ENCODE results near the gene ACOT12.
"Not testable (repeated sequence)": the region's sequence is repeated elsewhere in the genome, so short reads cannot be mapped to it uniquely, and the experiment has no call there.

Gene ACOT12

DNA sequence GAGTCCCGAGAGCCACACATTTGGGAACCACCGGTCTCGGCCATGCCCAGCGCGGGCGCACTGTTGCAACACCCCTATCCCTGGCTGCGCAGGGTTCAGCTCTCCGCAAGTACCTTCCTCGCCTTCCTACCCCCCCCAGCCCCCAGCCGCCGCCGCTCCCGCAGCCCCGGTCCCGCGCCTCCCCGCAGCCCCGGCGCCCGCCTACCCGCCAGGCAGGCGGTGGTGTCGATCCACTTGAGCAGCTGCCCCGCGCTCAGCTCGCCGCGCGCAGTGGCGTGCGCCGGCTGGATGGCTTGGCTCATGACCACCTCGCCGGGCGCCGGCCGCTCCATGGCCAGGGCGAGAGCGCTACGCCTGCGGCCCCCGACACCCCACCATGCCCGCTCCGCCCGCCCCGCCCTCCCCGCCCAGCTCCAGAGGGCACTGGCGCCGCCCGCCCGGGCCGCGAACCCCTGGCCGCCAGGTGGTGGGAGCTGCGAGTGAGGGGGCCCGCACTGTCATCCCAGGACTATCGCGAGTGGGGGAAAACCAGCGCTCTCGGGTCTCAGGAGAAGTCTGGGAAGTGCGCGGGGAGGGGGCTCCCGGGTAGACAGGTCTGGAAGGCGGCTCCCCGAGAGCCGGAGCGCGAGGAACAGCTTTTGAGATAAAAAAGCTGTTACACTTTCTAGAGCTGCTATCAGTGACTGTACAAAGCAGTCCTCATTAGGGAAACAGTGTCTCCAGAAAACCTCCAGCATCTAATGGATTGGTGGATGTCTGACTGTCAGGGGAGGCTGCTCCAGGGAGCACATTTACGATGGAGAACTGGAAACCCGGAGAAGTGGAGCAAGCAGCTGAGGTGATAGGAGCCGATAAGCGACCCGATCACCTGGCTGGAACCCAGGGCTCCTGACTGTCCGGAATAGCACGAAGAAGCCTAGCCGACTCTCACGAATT lies at the start of gene ACOT12:
TSS of gene ACOT12 (minus strand) at position 352 of the 936 bp plus-strand sequence. CDS start at position 332, 20 bp downstream.
- no peak for DNase-seq

DNA sequence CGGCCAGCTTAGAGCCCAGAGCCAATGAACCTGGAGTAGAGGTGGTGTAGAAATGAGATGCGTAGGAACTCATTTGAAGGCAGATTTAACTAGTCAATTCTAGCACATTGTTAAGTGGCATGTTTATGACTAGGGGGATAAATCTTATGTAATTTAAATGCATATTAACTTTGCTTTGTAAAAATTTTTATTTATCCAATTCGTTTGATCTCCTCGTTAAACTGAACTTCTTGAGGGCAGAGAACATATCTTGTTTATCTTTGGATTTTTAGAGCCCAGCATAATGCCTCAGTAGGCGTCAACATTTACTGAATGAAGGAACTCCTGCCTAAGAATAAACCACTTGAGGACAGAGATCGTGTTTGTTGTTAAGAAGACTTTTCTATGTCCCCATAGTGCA lies 41.1 kb upstream of the ACOT12 start:
- no peak for DNase-seq

DNA sequence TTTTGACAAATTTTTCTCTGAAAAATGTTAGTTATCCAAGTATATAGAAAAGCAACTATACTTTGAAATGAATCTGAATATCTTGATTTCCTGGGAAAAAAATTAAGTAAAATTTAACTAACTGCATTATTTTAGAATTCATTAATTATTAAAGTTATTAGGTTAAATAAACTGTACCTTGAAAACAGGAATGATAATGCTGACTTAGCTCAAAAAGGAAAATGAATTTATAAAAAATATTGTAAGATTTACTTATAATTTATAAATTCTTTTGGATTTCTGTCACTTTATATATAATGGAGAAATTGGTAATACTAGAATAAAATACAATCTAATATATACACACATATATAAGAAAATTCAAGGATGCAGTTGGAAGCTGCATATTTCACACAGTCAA lies 36.1 kb upstream of the ACOT12 start:
- no peak for DNase-seq

DNA sequence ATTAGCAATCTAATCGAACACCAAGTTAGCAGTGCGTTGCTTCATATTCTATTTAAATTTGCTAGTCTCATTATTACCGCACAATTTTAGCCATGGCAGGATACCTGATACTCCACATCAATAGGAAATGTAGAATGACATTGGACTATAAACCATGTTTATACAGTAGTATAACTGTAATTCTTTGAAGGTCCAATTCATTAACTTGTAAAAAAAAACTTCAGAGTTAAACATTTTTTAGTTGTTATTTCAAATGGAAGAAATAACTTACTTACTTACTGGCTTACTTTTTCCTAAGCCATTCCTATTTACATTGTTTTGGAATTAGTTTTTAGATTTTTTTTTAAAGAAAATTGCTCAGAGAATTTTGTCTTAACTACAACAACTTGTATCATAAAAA lies 35.4 kb upstream of the ACOT12 start:
- DNase-seq, result no peak

DNA sequence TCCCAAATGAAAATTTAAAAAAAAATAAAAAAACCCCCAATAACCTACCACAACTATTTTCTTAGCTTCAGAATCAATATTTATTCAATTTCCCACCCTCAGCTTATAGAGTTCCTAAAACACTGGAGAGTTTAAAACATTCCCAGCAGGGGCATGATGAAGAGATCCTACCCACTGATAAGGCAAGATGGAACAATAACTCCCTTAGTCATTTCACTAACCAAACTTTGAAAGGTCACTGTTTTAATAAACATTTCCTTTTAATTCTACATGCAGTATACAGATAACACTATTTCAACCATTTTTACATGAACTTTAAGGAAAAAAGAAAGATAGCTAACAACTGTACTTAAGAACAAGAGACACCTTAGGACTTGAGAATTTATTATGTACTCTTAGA lies 34.9 kb upstream of the ACOT12 start:
- no peak for DNase-seq

DNA sequence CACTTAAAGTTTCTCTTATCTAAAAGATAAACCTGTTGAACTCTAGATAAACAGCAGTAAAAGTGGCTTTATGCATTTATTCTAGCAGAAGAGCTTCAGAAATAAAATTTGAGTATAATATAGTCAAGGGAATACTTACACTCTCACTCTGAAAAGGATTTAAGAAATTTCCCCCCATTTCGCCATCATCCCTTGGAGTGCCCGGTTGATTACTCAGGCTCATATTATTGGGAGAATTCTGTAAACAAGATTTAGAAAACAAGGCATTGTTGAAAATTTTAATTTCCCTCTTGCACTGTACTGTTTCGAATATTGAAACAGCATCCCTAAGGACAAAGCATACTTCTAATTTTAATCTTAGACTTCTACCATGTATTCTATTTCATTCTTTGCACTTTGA lies 34.5 kb upstream of the ACOT12 start:
- DNase-seq, result no peak

DNA sequence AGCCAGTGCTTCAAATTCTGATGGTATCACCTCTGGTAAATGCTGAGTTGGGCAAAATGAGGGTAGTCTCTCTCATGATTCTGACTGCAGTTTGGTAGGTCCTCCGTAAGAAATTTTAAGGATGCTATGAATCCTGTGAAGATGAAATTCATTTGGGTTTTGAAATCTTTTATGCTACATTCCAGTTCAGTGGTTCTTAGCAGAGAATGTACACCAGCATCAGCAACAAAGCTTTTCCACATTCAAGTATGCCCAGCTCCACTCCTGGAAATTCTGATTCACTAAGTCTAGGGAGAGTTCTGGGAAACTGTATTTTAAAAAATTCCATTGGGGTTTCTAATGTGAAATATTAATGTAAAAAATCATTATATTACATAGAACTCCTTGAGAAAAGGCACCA lies 33.6 kb upstream of the ACOT12 start:
- no peak for DNase-seq

DNA sequence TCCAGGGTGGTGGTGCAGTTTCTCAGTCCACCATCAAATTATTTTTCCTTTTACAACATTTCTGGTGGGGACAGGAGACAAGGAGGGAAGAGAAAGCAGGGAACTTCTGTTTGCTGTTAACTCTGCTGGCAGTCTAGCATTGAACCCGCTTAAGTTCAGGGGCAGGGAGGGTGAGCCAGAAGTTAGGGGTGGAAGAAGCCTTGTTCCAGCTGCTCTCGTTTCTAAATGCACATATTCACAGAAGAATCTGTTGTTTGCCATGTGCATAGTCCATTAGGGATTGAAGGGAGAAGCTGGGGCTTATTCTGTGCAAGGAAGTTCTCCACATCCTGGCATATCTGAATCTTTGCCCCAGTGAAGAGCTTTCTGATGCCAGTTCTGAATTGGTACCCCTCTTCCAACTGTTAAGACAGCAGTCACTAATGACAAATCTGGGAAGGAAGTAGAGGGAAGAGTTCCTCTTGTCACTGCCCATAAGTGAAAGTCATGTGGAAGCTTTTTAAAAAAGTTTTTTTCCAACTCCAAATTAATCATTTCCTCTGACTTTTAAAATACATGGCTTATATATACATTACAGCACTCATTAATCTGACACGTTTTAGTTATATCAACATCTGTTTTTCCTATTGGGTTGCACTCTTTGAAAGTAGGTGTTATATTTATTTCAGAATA lies 32.6 kb upstream of the ACOT12 start:
- no peak for DNase-seq

DNA sequence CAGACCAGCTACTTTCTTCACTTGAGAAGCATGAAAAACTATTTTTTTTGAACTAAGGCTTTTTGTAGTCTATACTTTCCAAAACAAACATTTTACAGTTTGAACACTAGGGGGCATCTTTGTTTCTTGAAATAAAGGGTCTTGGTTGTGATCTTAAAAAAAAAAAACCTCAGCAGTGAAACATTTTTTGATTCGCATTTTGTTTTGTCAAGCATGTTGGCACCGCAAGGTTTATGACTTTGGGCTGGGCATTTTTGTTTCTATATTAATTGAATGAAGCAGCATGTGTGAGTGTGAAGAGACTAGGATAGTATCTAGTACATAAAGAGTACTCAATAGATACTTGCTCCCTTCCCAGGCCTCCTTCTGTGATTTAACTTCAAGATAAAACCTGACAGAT lies 31.6 kb upstream of the ACOT12 start:
- DNase-seq, result peak; percentile 45 to 63

DNA sequence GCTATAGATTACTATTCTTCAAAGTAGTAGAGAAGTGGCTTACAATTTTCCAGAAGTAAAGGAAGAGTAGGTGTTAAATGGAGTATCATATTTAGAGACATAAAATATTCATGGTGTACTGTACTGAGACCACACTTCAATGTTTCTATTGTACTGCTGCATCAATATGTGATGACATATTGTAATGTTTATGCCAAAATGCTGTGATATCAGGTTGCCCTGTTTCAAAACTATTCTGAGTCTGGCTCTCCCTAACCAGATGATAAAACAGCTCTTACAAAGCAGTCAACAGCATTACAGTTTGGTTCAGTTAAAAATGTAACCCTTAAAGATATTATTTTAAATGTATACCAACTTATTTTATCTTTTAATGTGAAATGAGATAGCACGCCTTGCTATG lies 30.8 kb upstream of the ACOT12 start:
- DNase-seq, result no peak

DNA sequence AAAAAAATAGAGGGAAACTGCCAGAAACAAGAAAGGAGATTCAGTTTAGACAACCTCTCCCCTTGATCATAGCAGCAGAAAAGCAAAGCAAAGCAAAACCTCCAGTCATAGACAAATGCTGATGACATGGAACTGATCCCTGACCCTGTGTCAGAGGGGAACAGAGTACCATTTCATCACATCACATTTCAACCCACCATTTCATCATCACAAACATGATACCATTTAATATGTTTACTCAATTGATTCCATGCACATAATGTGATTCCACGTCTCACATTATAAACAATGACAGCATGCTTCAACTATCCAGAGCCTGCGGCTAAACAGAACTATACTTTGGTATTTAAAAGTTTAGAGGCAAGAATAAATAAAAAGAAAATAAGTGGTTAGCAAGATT lies 28.7 kb upstream of the ACOT12 start:
- DNase-seq, result no peak

DNA sequence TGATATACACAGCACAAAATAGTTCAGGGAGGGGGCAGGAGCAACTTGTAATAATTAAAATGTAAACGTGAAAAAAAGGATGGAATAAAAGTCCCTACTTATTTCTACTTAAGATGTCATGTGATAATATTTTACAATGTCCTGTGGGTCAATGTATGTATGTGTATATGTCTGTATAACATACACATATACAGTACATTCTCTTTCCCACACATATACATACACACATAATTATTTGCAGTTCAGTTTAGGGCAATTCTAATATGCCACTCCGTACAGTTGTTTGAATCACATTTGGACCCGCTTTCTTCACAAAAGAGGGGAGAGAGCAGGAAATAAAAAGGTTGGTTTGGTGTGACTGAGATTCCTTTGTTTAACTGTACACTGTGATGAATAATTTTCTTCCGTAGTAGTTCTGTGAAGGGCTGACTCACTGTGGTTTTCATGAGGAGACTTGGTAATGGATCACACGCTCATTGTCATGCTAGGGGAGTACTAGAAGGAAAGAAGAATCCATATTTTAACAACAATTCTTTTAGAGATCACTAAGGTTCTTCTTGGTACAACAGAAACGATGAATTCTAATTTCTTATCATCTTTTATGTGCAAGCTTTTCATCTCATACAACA lies 26.2 kb upstream of the ACOT12 start:
- peak; percentile 50 to 53 for DNase-seq

DNA sequence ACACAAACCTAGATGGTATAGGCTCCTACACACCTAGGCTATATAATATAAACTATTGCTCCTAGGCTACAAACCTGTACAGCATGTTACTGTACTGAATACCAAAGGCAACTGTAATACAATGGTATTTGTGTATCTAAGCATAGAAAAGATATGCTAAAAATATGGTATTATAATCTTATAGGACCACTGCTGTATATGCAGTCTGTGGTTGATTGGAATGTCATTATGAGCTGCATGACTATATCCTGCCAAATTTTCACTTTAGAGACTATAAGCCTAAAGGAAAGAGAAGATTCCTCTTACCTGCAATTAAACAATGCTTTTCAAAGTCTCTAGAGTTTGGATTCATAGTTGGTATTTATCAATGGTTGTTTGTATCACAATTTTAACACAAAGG lies 24.7 kb upstream of the ACOT12 start:
- no peak for DNase-seq

DNA sequence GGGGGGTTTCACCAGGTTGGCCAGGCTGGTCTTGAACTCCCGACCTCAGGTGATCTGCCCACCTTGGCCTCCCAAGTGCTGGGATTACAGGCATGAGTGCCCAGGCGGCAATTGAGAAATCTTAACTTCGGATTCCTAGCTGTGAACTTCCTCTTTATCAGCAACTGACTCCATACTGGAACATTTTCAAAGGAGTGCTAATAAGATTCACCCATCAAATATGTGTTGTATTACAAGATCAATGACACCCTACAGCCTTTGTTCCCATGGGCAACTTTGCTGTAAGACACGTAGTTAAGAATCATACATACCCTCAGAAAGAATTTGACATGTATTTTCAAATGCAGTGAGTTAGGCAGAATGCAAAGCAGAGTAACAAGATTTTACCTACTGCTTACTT lies 23.1 kb upstream of the ACOT12 start:
- no peak for DNase-seq

DNA sequence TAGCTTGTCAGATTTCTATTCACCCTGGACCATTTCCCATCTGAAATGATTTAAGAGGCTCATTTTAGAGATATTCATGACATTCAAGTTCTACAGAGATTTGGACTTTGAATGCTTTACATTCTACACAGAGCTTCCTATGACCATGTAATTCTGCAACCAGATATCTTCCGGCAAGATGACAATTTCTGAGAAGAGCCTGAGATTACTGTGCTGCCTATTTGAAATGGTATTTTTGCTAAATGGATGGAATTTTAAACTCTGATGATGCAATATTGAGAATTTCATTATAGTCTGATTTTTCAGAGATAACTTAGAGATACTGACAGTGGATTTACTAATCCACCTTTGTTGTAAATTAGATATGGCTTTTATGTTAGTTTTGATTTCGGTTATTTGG lies 16.0 kb upstream of the ACOT12 start:
- no peak for DNase-seq

DNA sequence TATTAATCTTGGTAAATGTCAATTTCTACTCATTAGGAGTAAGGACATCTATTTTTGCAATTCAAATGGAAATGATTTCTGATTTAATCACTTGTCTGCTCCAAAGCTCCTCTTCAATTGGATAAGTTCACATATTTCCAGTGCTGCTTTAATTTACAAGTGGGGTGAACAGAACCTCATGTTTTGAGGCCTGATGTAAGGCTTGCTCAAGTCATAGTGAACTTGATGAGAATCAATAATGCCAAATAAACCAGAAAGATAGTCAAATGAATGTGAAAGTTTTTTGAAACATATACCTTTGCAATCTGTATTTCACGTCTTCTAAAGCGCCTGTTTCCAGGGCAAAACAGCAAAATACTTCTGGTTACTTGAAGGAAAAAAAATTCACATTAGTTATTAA lies 15.4 kb upstream of the ACOT12 start:
- DNase-seq, result no peak

DNA sequence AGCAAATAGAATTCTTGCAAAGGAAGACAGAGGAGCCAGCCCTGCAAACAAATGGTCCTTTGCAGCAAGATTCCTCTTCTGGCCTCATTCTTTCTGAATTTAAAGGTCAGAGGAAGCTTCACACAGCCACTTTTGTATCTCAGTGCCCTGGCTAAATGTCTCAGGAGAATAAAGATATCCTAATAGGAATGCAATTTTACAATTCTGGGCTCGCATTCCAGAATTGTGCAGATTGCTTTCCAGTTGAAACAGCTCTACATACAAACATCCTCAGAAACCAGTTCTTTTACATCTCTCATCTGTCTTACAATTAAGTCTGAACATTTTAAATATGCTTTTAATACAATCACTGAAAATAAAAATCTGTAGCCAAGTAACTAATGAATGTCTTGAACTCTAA lies 14.6 kb upstream of the ACOT12 start:
- DNase-seq, result no peak

DNA sequence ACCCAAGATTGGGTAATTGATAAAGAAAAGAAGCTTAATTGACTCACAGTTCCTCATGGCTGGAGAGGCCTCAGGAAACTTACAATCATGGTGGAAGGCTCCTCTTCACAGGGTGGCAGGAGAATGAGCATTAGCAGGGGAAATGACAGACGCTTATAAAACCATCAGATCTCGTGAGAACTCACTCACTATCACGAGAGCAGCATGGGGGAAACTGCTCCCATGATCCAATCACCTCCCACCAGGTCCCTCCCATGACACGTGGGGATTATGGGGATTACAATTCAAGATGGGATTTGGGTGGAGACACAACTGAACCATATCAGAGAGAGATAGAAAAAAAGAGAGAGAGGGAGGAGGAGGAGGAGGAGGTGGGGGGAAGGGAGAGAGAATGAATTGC lies 13.9 kb upstream of the ACOT12 start:
- DNase-seq, result not testable (repeated sequence)

DNA sequence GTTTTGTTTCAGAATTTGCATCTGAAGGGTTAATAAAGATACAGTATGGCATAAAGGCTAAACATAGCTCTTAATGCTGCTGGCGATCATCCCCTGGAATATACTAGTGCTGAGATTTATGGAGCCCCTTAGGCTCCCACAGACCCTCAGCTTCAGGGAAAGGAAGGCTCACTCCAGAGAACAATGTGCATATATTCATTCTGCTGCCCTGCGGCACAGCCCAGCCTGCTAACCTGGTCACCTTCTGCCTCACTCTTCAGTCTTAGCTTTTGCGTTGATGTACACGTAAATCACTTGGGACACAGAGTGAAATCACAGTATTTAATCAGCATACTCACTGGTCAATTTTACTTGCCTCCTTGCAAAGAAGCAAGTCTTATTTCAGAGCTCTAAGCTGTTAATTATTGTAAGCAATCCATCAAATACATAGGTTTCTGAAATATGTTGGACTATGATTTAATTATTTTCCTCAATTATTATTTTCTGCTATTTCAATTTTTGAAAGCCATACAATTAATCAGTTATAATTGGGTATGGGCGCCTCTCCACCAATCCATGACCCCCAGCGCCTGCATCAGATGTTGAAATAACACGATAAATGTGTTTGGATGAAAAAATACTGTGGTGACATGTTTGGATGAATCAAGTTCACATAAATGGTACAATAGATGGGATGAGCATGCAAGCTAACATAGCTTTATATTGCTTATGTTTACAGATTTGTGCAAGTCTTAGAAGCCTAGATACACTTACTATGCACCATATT lies 11.4 kb upstream of the ACOT12 start:
- DNase-seq, result no peak

DNA sequence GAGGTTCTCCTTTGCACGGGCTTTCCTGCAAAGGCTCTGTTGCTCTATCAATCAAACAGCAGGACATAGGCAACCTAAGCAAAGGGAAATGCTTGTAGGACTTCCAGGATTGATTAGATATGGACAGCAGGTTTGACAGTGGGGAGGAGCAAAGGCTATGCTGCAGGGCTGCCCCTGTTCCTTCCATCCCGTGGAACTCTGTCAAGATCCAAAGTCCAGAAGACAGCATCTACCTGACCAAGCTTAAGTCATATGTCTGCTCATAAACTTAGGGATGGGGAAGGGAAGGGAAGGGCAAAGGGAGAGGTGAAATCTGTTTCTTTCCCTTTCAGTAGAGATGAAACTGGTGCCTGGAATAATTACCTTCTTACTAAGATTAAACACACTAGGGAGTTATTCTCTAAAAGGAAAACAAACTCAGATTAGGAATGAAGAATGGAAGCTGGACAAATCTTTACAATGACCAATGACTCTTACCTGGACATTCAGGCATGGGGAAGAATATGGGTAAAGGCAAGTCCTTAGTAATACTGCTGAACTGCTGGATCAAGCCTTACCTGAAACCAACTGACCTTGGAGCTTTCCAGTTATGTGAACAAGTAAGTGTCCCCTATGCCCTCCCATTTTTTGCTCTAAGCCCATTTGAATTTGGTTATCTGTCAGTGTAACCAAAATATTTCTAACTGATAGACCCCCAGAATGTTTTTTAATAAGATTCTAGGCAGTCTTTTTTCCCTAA lies 8.4 kb upstream of the ACOT12 start:
- DNase-seq, result no peak

DNA sequence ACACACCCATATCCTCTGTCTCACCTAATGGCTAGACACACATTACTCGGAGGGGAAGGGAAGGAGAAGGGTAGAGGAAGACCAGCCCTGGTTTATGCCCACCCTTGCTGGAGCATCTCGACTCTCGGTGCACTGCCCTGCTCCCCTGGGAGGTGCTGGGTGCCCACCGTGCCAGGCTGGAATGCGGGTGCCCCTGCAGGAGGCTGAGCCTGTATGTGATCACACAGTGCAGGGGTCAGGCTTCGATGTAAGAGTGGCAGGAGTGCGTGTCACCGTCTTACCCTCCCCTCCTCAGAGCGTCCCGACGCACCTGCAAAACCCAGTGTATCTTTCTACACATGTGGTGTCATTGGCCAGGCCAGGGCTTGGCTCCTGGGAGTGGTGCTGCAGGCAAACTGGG lies 7.3 kb upstream of the ACOT12 start:
- DNase-seq, result no peak

DNA sequence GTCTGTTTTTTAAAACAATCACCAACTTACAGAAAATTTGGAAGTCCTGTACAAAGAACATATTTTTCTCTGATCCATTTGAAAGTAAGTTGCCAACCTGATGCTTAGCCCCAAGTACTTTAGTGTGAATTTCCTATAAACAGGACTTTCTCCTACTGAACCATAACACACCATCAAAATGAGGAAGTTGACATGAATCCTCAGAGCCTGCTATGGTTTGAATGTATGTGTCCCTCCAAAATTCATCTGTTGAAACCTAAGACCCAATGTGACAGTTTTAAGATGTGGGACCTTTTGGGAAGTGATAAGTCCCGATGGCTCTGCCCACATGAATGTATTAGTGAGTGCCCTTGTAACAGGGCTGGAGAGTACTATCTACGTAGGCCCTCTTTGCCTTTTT lies 6.4 kb upstream of the ACOT12 start:
- peak; percentile 9 to 20 for DNase-seq
